Measurements from ENCODE around the gene PPA1.
"Not testable (repeated sequence)": the region's sequence is repeated elsewhere in the genome, so short reads cannot be mapped to it uniquely, and the experiment has no call there.

Gene PPA1

DNA sequence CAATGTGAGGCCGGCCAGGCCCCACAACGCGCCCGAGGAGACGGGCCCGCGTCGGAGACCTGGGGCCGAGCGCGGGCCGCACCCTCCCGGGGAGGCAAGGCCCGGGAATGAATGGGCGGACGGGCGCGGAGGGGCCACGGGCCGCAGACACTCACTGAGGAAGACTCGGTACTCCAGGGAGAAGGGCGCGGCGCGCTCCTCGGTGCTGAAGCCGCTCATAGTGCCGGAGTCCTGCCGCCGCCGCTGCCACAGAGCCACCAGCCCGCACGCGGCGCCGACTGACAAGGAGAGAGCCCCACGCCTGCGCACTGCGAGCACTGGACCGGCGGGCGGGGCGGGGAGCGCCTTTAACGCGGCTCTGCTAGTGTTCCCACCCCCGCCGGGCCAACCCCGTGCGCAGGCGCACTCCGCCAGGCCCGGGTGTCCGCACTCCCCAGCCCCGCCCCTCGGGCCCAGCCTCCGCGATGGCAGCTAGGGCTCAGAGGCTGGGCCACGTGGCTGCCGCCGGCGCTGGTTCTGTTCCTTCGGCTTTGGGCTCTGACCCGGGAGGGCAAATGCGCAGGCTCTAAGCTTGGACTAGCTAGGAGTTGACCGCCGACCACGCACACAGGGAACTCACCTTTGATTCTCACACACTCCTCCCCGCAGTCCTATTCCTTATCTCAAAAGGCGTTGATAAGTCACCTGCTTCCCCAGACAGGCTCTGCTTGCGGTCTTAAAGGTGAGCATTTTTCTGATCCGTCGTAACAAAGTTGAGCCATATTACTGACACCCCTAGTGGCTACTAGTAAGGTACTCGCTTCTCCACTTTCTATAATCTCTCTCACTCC lies at the start of gene PPA1:
Gene PPA1 (minus strand): TSS at position 321 of the 830 bp plus-strand sequence. CDS start 102 bp downstream, at position 219.
- peak; percentile 70 to 87 for DNase-seq

DNA sequence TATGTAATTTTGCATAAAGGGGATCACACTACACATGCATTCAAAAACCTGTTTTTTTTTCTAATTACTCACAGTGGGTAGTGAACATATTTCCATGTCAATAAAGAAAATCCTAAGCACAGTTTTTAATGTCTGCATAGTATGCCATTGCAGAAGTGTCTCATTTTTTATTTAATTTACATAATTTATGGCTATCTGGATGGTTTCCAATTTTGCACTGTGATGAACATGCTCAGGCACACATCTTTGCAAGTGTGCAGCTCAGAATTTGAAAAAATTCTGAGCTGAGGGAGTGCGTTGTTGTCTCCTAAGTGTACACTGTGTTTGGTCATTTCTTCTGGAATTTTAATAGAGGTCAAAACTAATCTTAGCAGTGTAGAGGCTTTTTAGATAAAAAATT lies 48.4 kb upstream of the PPA1 start:
- DNase-seq = no peak

DNA sequence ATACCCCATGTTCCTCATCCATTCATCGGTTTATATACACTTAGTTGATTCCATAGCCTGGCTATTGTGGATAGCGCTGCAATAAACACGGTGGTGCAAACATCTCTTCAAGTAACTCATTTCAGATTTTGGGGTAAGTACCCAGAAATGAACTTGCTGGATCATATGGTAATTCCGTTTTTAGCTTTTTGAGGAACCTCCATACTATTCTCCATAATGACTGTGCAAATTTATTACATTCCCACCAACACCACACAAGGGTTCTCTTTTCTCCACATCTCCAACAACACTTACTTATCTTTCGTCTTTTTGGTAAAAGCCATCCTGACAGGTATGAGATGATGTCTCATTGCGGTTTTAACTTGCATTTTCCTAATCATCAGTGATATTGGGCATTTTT lies 46.9 kb upstream of the PPA1 start:
- DNase-seq = no peak

DNA sequence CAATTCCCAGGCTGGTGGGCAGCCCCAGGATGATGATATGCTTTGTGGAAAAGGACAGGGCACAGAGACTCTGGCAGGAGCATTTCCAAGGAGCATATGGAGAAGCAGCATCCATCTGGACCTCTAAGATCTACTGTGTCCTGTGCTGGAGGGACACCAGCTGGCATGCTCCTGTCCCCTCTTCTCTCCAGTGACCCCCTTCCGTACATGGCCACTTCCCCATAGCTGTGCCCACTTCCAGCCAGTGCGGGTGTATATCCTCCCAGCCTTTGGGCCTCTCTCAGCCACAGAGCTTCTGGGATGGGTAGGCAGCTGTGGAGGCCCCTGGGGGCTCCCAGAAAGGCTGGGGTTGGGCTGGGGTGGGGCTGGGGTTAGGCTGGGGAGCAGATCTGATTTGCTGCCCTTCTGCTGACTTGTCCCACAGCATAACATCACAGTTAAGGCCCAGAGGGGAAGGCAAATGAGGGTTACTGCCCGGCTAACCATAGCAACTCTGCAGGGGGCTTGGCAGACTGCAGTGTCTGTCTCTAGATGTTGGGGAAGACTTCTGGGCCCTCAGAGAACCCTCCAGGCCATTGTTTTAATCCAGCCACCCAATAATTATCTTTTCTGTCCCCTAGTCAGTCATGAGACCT lies 44.3 kb upstream of the PPA1 start:
- no peak for DNase-seq

GRCh38 chr10:70274643-70275042 lies 41.4 kb upstream of the PPA1 start:
- no peak for DNase-seq

- no peak for DNase-seq
Observed at GRCh38 chr10:70272925-70273316, 39.7 kb upstream of the PPA1 start.

- DNase-seq = no peak
Observed at GRCh38 chr10:70271996-70272924, 39.0 kb upstream of the PPA1 start.

- DNase-seq = no peak
Observed at GRCh38 chr10:70270952-70271351, 37.7 kb upstream of the PPA1 start.

DNA sequence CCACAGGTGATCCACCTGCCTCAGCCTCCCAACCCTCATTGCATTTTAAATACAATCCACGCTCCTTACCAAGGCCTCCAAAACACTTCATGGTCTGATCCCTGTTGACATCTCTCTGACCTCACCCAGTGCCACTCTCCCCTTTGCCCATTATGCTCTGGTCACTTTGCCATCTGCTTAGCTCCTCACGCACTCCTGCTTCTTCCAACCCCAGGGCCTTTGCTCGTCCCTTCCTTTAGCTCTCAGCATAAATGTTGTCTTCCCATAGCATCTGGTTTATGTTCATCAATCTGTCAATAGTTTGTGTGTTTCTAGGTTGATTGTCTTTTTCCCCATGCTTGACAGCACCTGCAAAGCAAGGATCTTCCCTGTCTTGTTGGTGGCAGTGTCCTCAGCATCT lies 36.5 kb upstream of the PPA1 start:
- DNase-seq = no peak

- DNase-seq = no peak
Observed at GRCh38 chr10:70268376-70268775, 35.1 kb upstream of the PPA1 start.

GRCh38 chr10:70267161-70267933 lies 34.1 kb upstream of the PPA1 start:
- no peak for DNase-seq

- no peak for DNase-seq
Observed at GRCh38 chr10:70266701-70267100, 33.5 kb upstream of the PPA1 start.

- no peak for DNase-seq
Observed at GRCh38 chr10:70266056-70266455, 32.8 kb upstream of the PPA1 start.

DNA sequence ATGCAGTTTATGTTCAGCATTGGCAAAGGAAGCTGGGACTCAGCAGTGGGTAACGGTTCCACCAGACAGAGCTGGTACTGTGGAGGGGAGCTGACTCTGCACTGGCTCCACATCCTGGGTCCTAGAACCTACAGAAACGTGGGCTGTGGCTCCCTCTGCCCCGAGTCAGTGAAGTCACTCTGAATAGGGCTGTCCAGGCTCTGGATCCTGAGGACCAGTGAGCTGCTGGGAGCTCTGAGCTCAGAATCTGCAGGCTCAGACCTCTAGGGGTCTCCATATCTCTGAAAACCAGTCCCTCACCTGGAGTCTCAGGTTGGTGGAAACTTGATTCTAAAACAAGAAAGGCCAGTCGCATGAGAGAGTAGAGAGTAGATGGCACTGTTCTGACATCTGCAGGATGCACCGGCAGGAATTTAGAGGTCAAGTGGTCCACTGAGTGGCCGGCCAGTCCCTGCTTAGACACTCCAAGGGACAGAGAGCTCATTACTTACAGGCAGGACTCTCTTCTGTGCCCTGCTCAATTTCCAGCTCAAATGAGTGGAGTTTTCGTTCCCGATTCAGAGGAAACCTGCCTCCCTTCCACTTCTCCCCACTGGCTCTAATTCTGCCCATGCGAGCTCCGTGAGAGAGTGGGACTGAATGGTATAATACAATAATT lies 31.9 kb upstream of the PPA1 start:
- DNase-seq = no peak

DNA sequence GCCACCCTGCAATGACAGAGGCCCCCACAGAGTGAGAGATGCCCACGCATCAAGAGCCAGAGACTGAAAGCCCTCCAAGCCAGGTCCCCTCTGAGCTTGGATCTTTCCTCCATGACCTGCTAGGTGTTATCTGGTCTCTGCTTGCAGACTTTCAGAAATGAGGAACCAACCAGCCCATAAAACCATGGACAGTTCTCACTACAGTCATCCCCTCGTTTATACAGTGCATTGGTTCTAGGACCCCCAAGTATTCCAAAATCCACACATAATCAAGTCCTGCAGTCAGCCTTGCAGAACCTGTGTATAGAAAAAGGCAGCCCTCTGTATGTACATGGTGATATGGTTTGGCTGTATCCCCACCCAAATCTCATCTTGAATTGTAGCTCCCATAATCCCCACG lies 27.5 kb upstream of the PPA1 start:
- DNase-seq = no peak

DNA sequence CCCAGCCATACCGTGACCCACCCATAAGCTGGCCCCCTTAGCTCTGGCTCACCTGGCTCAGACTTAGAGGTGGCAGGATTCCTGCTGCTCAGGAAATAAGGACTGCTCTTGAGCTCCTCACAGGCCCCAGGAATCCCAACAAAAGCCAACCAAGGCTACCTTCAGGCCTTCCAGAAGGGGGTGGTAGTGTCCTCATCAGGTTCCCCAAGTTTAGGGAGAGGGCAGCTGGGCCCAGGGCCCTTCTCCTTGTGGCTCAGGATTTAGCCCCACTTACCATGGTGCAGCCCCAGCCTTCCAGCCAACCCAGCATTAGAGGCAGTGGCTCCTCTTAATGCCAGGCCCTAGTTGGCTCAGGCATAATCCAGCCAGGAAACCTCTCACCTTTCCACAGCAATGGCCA lies 27.0 kb upstream of the PPA1 start:
- no peak for DNase-seq

DNA sequence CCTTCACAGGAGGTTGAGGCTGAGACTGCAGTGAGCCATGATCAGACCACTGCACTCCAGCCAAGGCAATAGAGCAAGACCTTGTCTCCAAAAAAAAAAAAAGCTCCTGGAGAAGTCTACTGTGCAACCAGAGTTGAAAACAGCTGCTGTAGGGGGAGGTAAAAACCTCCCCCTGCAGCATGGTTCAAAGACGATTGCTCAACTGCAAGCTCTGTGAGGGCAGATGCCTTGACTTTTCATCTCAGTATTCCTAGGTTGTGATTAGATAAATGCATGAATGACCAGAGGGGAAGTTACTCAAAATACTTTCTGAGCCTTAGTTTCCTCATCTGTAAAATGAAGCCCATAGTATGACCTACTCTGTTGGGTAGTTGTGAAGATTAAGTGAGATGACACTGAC lies 25.0 kb upstream of the PPA1 start:
- DNase-seq = no peak

GRCh38 chr10:70257816-70258215 lies 24.6 kb upstream of the PPA1 start:
- DNase-seq = not testable (repeated sequence)

DNA sequence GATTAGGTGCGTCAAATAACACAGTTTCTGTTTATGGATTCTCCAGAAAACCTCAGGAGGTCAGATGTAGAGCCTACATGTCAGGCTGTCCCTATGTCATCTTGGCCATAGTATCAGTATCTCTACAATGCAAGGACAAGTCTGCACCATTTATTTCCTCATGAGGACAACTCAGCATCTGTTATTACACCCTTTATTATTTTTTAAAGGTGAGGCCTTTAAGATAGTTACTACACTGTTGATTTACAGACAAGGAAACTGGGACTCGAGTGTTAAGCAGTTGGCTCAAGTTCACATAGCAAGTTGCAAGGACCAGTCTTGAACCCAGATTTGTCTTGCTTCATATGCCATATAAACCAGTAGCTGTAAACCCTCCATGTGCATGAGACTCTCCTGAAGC lies 23.2 kb upstream of the PPA1 start:
- no peak for DNase-seq

GRCh38 chr10:70255329-70256299 lies 22.4 kb upstream of the PPA1 start:
- DNase-seq = no peak

GRCh38 chr10:70254778-70255328 lies 21.6 kb upstream of the PPA1 start:
- DNase-seq = no peak

Data from NCI-H524 (cell line).